K562 (cell line): ENCODE data around the gene NPFF. TPM values are rescaled to one million over a fixed set of nuclear protein-coding genes. Genes with fewer than 3 reads are reported as not detected.

ENCODE experiments used
- ASH1L ChIP-seq: fragments of 450-650 bp; IDR thresholded peaks from 2 replicates; pipeline ENCODE4 v1.6.1; 2018; ENCODE audit warnings: borderline replicate concordance, mild to moderate bottlenecking, low read depth; ENCODE audit not compliant: partially characterized antibody
- BRD4 ChIP-seq: fragments of 200-600 bp; sonication (generic); IDR thresholded peaks from 2 replicates; pipeline ENCODE4 v1.6.1; 2017; ENCODE audit warnings: inconsistent platforms
- BRF1 ChIP-seq: IDR thresholded peaks from 3 replicates; pipeline ENCODE4 v1.6.1; 2011; ENCODE audit warnings: borderline replicate concordance, mild to moderate bottlenecking; ENCODE audit not compliant: insufficient read length; ENCODE audit errors: extremely low read depth
- CTBP1 ChIP-seq: fragments of 450-650 bp; IDR thresholded peaks from 2 replicates; pipeline ENCODE4 v1.6.1; 2016; ENCODE audit warnings: borderline replicate concordance
- DNMT1 ChIP-seq: fragments of 450-650 bp; IDR thresholded peaks from 2 replicates; pipeline ENCODE4 v1.6.1; 2016; ENCODE audit warnings: antibody characterized with exemption, mild to moderate bottlenecking
- ETS2 ChIP-seq: IDR thresholded peaks from 2 replicates; pipeline ENCODE4 v1.6.1; 2016; ENCODE audit warnings: borderline replicate concordance, missing genetic modification characterization, mild to moderate bottlenecking, moderate library complexity, missing compliant biosample characterization; ENCODE audit not compliant: poor library complexity, severe bottlenecking
- EWSR1 ChIP-seq: fragments of 450-650 bp; IDR thresholded peaks from 2 replicates; pipeline ENCODE4 v1.6.1; 2018; ENCODE audit warnings: borderline replicate concordance, mild to moderate bottlenecking, low read depth, moderate library complexity; ENCODE audit not compliant: partially characterized antibody
- FOXK2 ChIP-seq, 2 experiments: fragments of 450-650 bp; IDR thresholded peaks in 1 of 2; conservative IDR thresholded peaks in 1 of 2; 2 replicates each; pipeline ENCODE4 v1.6.1; 2016; ENCODE audit warnings: low read depth in 2 of 2, mild to moderate bottlenecking in 1 of 2
- GTF2E2 ChIP-seq: fragments of 200-800 bp; sonication (Bioruptor generic); IDR thresholded peaks from 2 replicates; pipeline ENCODE4 v1.6.1; 2016; ENCODE audit warnings: missing genetic modification characterization, missing compliant biosample characterization
- ILF3 ChIP-seq: fragments of 450-650 bp; IDR thresholded peaks from 2 replicates; pipeline ENCODE4 v1.6.1; 2018; ENCODE audit warnings: antibody characterized with exemption, mild to moderate bottlenecking, moderate library complexity, borderline replicate concordance
- MEF2A ChIP-seq: IDR thresholded peaks from 2 replicates; pipeline ENCODE4 v1.6.1; 2011; ENCODE audit warnings: low read depth, mild to moderate bottlenecking, low read length, moderate library complexity; ENCODE audit not compliant: control insufficient read depth
- MTF1 ChIP-seq: fragments of 250-450 bp; sonication (Bioruptor Pico); IDR thresholded peaks from 2 replicates; pipeline ENCODE4 v1.9.0; 2021; ENCODE audit warnings: moderate library complexity, mild to moderate bottlenecking, inconsistent platforms, borderline replicate concordance
- NEUROD1 ChIP-seq: fragments of 150-350 bp; IDR thresholded peaks from 2 replicates; pipeline ENCODE4 v1.6.1; 2014; ENCODE audit warnings: borderline replicate concordance, low read length, low read depth; ENCODE audit not compliant: partially characterized antibody
- RBM17 ChIP-seq: fragments of 200-400 bp; formaldehyde crosslinking; IDR thresholded peaks from 2 replicates; pipeline ENCODE4 v1.6.1; 2017; ENCODE audit warnings: low read depth, mild to moderate bottlenecking, low read length, borderline replicate concordance
- SMC3 ChIP-seq: conservative IDR thresholded peaks from 2 replicates; pipeline ENCODE4 v1.6.1; 2011; ENCODE audit warnings: low read depth, low read length, improper control_type of control experiment; ENCODE audit not compliant: insufficient read depth
- SOX6 ChIP-seq: fragments of 450-650 bp; IDR thresholded peaks from 2 replicates; pipeline ENCODE4 v1.6.1; 2014; ENCODE audit warnings: mild to moderate bottlenecking
- SRSF7 ChIP-seq: fragments of 200-400 bp; formaldehyde crosslinking; optimal IDR thresholded peaks from 2 replicates; pipeline ENCODE3; 2017; ENCODE audit warnings: mild to moderate bottlenecking, low read depth, low read length
- TEAD1 ChIP-seq, 2 experiments: fragments of 450-650 bp in 1 of 2; sonication (generic) in 1 of 2; formaldehyde crosslinking; IDR thresholded peaks; 2 replicates each; pipeline versions ENCODE4 v1.4.0 to v1.8.0; 2020 to 2022; ENCODE audit warnings: mild to moderate bottlenecking in 2 of 2, missing genetic modification reagents in 1 of 2
- TRIM25 ChIP-seq: fragments of 450-650 bp; IDR thresholded peaks from 2 replicates; pipeline ENCODE4 v1.7.0; 2016; ENCODE audit warnings: borderline replicate concordance
- ZFPM2 ChIP-seq: fragments of 250-450 bp; sonication (Bioruptor Pico); IDR thresholded peaks from 2 replicates; pipeline ENCODE4 v1.5.1; 2022; ENCODE audit warnings: mild to moderate bottlenecking
- ZMIZ1 ChIP-seq, 2 experiments: fragments of 150-350 bp in 1 of 2; IDR thresholded peaks; 2 replicates each; pipeline ENCODE4 v1.6.1; 2012 to 2016; ENCODE audit warnings: low read depth in 2 of 2, low read length in 2 of 2, mild to moderate bottlenecking in 1 of 2, moderate library complexity in 1 of 2
- ZNF24 ChIP-seq: fragments of 450-650 bp; IDR thresholded peaks from 2 replicates; pipeline ENCODE4 v1.6.1; 2016
- ZNF274 ChIP-seq: IDR thresholded peaks from 2 replicates; pipeline ENCODE4 v1.6.1; 2011; ENCODE audit warnings: low read depth, mild to moderate bottlenecking, low read length, moderate library complexity, borderline replicate concordance
- polyA plus RNA-seq, 8 experiments: library from polyadenylated mRNA; depleted of rRNA in 4 of 8; stranded (reverse) in 5 of 8; unstranded in 3 of 8; fragments of >200 nt; fragmentation: Nextera tagmentation in 2 of 8; fragmentation: Illumina TruSeq in 1 of 8; extraction: Ambion mirVana in 2 of 8; extraction: Trizol in 1 of 8; gene quantifications; 2 replicates each; pipeline versions ENCODE4 v1.2.1 to v1.2.3, GENCODE V29; 2011 to 2014; ENCODE audit warnings: inconsistent platforms in 1 of 8, missing spikeins in 1 of 8
- total RNA-seq, 7 experiments: library from RNA; depleted of rRNA in 6 of 7; stranded (reverse); fragments of >200 nt in 6 of 7; fragmentation: Illumina TruSeq in 2 of 7; extraction: Trizol in 2 of 7; gene quantifications; 2 replicates each; pipeline versions ENCODE4 v1.2.1 to v1.2.3, GENCODE V29; 2011 to 2021; ENCODE audit warnings: low replicate concordance in 1 of 7

Gene NPFF
- total and polyA plus RNA-seq, 9 of the 15 experiments (the other 6 are each of a cell fraction or from before 2014, with no cell fraction given) = 0.15 to 1.2 (median 0.55) TPM; not detected in 6

GRCh38 chr12:53501615-53502181, 5.6 kb downstream of the NPFF start (continued):
- peak; percentile 10 to 18; a peak in 1 of 4 replicates for TF ChIP-seq ZMIZ1 (IDR thresholded peaks at IDR 0.05; ENCODE audit: low read depth in 2 of 2, low read length in 2 of 2)
- TF ChIP-seq EWSR1 = no peak
- TF ChIP-seq BRD4 = no peak
- TF ChIP-seq FOXK2 (conservative IDR thresholded peaks at IDR 0.05 in 1 of 2, IDR thresholded peaks at IDR 0.05 in 1 of 2; ENCODE audit: low read depth in 2 of 2) = no peak
- no peak for TF ChIP-seq RBM17
- TF ChIP-seq SMC3 = no peak
- TF ChIP-seq TRIM25 = 0 out of 2 replicates have a peak, but pooled peaks have one; percentile 35
- no peak for TF ChIP-seq SOX6
- no peak for TF ChIP-seq MTF1 (CRISPR knock-in tag)
- no peak for TF ChIP-seq MEF2A
- TF ChIP-seq GTF2E2 (tag) = 0 out of 2 replicates have a peak, but pooled peaks have one; percentile 44
- TF ChIP-seq ILF3 = no peak
- no peak for TF ChIP-seq SRSF7
- no peak for TF ChIP-seq CTBP1
- TF ChIP-seq BRF1 = no peak
- TF ChIP-seq ZNF24 = no peak
- no peak for TF ChIP-seq ETS2
- TF ChIP-seq TEAD1 (CRISPR knock-in tag; IDR thresholded peaks at IDR 0.05) = no peak; a peak in 2 of 4 replicates
- TF ChIP-seq ZFPM2 = no peak
- no peak for TF ChIP-seq ZNF274
- TF ChIP-seq ASH1L = no peak
- no peak for TF ChIP-seq DNMT1
- no peak for TF ChIP-seq NEUROD1
